T-helper 2 cell treated with Interferon-gamma antibody and Interleukin-4, amounts not matched to agents 100 ng/mL and 5 ng/mL, for 36 hours (primary cell): ENCODE results near the gene SHROOM3. TPM values are rescaled to one million over a fixed set of nuclear protein-coding genes. Genes with fewer than 3 reads are reported as not detected.
"Not testable (repeated sequence)": the region's sequence is repeated elsewhere in the genome, so short reads cannot be mapped to it uniquely, and the experiment has no call there.

Experiments
- intact Hi-C: fragments of 100-400 bp; cut with micrococcal nuclease; formaldehyde crosslinking; loops from one replicate; pipeline ENCODE4 v1.15.1; 2023
- total RNA-seq: library from RNA; stranded (reverse); gene quantifications from 2 replicates; pipeline ENCODE4 v1.2.3, GENCODE V29; 2022

SHROOM3 gene
- total RNA-seq, 1 donor from 2014 or later, result not detected

DNA sequence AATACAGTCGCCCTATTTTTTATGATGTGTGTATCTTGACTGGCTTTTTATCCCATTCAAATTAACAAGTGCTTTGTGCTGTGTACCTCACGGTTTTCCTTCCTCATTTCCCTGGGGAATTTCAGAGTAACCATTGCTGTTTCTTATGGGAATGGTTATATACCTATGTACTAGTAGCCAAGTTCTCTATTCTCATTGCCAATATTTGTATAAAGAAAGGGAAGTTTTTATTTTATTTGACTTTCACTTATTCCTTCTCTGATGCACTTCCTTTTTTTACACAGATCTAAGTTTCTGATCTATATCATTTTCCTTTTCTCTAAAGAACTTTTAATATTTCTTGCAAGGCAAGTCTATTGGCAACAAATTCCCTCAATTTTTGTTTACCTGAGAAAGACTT is 281.6 kb downstream of the SHROOM3 start:
- intact Hi-C loops, result no loop called here

DNA sequence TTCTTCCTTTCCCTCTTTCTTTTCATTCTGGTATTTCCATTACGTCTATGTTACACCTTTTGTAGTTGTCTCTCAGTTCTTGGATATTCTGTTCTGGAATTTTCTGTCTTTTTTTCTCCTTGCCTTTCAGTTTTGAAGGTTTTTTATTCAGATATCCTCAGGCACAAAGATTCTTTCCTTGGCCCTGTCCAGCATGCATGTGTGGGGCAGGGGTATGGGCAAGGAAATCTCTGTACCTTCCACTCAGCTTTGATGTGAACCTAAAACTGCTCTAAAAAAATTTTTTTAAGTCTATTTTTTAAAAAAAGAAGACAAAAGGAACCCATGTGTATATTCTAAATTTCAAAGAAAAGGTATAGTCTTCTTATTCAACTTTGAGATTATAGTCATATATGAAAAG is 282.4 kb downstream of the SHROOM3 start:
- intact Hi-C loops, result no loop called here

GRCh38 chr4:76718021-76718420 is 283.0 kb downstream of the SHROOM3 start:
- intact Hi-C loops, result no loop called here

DNA sequence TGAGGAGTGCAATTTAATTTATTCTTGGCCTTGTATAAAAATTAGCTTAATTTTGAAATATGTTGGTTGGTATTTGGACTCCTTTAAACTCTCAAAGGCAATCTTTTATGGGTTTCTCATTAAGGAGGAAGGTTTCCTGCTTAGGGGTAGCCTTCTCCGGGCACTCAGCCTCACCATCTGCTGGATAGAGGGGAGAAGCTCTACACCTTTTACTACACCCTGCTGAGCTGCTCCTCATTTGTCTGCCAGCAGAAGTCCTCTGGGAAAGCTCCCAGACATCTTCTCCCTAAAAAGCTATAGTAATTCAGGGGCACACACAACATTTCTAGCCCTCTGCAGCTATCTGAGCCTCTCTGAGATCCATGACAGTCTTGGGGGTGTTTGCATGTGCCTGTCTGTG is 283.8 kb downstream of the SHROOM3 start:
- intact Hi-C loops, result no loop called here

GRCh38 chr4:76720121-76720520 is 285.1 kb downstream of the SHROOM3 start:
- intact Hi-C loops, result no loop called here

DNA sequence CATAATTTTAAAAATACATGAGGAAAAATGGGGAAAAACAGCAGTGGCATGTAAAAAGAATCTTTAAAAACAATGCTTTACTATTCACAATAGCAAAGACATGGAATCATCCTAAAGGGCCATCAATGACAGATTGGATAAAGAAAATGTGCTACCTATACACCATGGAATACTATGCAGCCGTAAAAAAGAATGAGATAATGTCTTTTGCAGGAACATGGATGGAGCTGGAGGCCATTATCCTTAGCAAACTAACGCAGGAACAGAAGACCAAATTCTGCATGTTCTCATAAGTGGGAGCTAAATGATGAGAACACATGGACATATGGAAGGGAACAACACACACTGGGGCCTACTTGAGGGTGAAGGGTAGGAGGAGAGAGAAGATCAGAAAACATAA is 287.1 kb downstream of the SHROOM3 start:
- intact Hi-C loops, result not testable (repeated sequence)

DNA sequence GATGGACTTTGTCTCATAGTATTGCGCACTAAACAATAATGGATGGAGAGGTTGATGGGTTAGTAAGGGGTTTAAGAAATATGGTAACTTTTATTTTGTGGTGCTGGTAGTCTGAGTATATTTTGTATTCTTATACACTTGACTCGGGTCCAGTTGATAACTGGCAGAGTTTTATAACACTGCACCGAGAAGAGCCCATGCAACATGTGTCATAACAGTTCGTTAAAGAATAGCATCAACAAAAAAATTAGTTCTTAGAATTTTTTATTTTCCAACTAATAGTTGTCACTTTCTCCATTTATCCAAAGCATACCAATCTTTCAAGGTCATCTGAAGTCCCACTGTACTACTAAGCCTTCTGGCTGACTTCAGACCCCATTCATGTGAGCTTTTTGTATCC is 287.8 kb downstream of the SHROOM3 start:
- intact Hi-C loops, result no loop called here

DNA sequence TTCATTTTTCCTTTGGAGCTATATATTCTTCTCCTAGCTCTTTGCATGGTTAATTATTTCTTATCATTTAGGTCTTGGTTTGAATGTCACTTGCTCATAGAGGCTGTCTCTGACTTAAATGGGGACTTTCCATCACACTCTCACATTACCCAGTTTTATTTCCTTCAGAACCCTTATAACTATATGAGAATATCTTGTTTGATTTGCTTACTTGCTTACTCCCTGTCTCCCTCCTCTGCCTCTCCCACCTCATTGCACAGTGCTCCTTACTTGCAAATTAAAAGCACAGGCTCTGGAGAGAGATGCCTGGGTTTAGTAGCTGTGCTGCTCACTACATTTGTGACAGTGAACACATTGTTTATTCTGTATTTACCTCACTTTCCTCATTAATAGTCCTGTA is 288.3 kb downstream of the SHROOM3 start:
- intact Hi-C loops, result no loop called here

GRCh38 chr4:76723924-76724323 is 288.9 kb downstream of the SHROOM3 start:
- intact Hi-C loops, result no loop called here

GRCh38 chr4:76725039-76725438 is 290.0 kb downstream of the SHROOM3 start:
- intact Hi-C loops, result no loop called here

DNA sequence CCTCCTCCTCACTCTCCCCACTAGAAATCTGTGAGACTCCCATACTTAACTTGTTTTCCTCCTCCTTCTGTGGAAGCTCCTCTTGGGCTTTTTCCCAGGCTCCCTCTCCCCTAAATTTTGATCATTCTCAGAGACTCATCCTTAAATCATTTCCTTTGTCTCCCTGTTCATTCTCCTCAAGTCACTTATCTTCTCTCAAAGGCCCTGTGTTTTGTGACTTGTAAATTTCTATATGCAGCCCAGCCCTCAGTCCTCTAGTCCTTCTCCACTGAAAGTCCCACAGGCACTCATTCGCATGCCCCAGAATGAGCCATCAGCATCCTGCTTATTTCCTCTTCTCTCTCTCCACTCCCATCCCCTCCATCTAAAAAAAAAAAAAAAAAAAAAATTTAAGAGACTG is 291.1 kb downstream of the SHROOM3 start:
- intact Hi-C loops, result no loop called here

DNA sequence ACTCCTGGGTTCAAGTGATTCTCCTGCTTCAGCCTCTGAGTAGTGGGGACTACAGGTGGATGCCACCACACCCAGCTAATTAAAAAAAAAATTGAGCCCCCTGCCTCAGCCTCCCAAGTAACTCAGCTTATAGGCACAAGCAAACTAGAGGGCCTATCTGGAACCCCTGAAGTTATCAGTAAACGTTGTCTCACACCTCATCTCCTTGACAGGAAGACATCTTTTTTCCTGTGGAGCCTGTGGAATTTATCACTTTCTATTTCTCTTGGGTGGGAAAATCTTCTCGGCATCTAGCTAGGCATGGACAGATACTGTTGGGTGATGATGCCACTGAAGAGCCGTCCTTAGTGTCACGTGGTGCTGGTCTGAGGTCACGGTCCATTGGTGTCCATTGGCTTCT is 291.6 kb downstream of the SHROOM3 start:
- intact Hi-C loops, result no loop called here

GRCh38 chr4:76727934-76728333 is 292.9 kb downstream of the SHROOM3 start:
- intact Hi-C loops, result not testable (repeated sequence)

DNA sequence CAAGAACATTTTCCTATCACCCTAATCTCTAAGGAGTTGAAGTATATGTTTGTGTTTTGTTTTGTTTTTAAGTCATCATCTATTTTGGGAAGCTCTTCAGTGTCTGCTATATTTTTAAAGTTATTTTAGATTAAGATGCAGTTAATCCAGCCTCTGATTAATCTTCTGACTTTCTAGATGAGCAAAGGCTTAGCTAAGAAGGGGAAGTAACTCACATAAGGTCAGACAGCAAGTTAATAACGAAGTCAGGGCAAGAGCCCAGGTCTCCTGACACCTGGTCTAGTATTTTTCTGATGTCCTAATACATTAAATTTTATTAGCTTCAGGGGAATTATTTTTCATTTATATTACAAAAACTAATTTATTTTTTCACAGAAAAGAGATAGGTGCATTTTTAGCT is 294.4 kb downstream of the SHROOM3 start:
- intact Hi-C loops, result no loop called here

DNA sequence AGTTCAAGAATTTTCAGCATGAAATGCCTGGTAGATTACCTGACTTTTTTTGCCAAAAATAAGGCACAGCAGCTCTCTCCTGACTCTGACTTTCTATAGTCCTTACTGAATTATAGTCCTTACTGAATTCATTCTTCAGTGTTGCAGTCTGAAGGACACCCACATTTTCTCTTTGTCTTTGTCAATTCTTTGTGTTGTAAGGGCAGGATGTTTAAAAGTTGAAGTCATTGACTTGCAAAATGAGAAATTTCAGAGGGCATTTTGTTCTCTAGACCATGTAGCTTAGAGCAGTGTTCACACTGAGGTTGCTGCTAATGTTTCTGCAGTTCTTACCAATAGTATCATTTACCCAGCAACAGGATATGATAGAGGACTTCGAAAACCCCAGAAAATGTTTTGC is 295.0 kb downstream of the SHROOM3 start:
- intact Hi-C loops, result no loop called here

DNA sequence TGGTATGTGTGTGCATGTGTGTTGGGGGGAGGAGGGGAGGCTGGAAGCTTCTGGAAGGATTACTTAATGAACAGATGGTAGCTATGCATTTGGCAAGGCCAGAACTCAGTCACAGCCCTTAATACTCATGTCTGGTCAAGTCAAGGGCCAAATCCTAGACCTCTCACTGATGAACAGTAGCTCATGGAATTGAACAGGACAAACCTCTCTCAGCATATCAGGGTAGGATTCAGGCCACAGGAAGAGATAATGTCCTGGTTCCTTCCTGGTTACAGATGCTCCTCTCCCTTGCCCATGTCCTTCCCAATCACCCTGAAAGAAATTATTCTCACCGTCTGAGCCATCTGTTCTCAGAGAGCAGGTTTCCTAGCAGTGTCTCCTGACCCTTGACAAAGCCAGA is 297.2 kb downstream of the SHROOM3 start:
- intact Hi-C loops, result no loop called here

DNA sequence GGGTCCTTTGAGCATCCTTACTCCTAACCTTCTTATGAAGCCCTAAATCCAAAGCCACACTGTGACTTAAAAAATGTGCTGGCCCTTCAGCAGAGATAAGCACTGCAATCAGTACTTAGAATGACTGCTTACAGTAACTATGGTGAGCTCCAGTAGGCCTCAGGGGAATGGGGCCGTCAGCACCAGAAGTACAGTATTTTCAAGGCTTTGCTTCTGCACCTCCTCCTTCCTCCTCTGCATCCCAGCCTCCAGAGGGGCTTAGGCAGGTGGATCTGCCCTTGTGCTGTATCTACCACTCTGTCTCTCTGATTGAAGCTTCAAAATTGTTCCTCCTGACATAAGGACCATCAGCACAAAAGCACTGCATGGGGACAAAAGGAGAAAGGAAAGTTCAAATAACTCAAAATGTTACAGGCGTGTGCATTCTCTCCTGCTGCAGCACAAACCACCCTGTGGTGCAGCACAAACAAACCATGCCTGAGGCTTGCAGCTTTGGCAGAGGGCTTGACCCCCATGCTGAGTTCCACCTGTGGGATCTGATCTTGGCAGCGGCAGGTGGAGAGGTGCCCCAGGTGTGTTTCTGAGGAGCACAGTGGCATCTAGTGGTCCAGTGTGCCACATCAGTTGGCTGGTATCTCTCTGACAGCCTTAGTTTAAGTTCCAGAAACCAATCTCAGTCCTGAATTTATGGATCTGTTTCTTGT is 298.2 kb downstream of the SHROOM3 start:
- intact Hi-C loops, result no loop called here

DNA sequence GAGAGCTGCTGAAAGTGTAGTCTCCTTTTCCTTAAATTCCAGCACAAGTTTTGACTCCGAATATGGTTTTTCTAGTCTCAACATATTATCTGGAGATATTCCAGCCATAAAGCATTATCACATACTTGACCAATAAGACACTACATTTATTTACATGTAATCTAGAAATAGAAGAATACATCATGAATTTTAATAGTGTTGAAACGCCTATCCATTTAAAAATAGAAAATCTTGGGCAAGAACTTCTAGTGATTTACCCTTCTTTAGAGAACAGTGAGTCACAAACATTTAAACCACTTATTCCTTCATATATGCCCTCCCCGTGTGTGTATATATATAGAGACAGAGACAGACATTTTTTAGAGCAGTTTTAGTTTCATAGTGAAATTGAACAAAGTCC is 301.4 kb downstream of the SHROOM3 start:
- intact Hi-C loops, result no loop called here

DNA sequence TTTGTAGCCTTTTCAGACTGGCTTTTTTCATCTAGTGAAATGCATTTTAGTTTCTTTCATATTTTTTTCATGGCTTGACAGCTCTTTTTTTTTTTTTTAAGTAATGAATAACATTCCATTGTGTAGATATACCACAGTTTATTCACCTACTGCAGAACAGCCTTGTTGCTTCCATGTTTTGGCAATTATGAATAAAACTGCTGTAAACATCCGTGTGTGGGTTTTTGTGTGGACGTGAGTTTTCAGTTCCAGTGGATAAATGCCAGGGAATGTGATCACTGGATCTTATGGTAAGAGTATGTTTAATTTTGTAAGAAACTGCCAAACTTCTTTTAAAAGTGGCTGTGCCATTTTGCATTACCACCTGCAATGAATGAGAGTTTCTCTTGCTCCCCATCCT is 302.2 kb downstream of the SHROOM3 start:
- intact Hi-C loops, result no loop called here

DNA sequence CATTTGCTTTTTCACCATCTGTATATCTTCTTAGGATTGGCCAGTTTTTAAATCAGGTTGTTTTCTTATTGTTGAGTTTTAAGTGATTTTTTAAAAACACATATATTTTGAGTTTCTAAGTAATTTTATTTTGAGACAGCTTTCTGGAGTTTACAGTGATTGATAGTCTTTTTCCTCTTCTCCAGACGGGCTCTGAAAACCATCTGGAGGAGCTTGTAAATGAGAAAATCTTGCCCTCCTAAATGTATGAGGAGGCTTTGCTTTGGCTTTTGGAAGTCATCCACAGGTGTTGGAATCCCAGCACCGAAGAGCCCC is 302.7 kb downstream of the SHROOM3 start:
- intact Hi-C loops, result no loop called here

GRCh38 chr4:76738086-76738931 is 303.3 kb downstream of the SHROOM3 start:
- intact Hi-C loops, result no loop called here

DNA sequence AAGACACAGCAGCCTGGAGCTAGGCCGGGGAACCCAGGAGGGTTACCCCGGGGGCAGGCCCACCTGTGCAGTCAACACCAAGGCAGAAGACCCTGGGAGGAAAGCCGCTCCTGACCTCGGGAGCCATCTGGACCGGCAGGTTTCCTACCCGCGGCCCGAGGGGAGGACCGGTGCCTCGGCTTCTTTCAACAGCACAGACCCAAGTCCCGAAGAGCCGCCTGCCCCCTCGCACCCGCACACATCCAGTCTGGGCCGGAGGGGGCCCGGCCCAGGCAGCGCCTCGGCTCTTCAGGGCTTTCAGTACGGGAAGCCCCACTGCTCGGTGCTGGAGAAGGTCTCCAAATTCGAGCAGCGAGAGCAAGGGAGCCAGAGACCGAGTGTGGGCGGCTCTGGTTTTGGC is 305.2 kb downstream of the SHROOM3 start:
- intact Hi-C loops, result loop anchor here (10.0 kb wide), 1 partner anchor 225 kb away; no protein-coding TSS in a partner anchor
